AG10803 (cell line): Measurements from ENCODE around the gene CTNNA1.

ENCODE experiments used
- DNase-seq: peaks from one replicate; pipeline ENCODE4 v3.0.0; 2010; ENCODE audit warnings: low read depth
- H3K4me3 ChIP-seq: 2 replicates; pipeline ENCODE4 v1.5.1; 2011; ENCODE audit warnings: mild to moderate bottlenecking, low read length, control low read depth
- TF ChIP-seq, protein P1 (sequence below): conservative IDR thresholded peaks from 2 replicates; pipeline ENCODE4 v1.5.1; 2011; ENCODE audit warnings: mild to moderate bottlenecking, low read length, control low read depth, inconsistent platforms

The CTNNA1 gene

DNA sequence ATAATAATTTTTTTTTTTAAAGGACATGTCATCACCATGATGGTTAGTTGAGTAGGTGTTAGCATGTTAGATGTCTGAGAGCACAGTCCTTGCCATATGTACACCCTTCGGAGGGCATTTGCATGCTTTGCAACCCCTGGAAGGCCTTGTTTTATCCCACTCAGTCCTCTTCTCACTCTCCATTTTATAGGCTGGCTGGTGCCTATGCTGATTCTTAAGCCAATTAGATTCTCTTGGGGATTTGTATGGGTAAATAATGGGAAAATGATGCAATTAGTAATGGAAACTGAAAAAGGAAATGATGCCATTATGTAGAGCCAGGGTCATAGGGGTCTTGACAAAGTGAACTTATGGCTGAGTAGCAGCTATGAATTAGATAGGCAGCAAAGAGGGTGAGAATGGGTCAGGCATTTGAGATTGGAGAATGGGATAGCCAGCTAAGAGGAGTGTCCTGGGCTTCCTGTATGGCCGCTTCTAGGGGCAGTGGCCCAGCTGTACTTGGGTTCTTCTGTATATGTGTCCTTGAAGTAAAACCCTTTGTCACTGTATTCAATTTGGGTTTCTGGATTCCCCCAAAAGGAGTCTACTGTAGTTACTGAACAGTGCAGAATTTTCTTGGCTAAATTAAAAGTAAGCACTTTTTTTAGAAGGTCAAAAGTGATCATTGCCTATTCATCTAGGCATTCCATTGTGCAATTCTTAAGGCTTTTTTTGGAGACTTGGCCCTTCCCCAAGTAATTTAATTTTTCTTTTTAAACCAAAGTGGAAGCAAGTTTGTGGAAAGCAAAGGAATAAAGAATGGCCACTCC lies 90.3 kb downstream of the CTNNA1 start:
- TF ChIP-seq, protein P1, sequence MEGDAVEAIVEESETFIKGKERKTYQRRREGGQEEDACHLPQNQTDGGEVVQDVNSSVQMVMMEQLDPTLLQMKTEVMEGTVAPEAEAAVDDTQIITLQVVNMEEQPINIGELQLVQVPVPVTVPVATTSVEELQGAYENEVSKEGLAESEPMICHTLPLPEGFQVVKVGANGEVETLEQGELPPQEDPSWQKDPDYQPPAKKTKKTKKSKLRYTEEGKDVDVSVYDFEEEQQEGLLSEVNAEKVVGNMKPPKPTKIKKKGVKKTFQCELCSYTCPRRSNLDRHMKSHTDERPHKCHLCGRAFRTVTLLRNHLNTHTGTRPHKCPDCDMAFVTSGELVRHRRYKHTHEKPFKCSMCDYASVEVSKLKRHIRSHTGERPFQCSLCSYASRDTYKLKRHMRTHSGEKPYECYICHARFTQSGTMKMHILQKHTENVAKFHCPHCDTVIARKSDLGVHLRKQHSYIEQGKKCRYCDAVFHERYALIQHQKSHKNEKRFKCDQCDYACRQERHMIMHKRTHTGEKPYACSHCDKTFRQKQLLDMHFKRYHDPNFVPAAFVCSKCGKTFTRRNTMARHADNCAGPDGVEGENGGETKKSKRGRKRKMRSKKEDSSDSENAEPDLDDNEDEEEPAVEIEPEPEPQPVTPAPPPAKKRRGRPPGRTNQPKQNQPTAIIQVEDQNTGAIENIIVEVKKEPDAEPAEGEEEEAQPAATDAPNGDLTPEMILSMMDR, result no peak
- DNase-seq, result peak; percentile 33
- H3K4me3 ChIP-seq, result no peak overlapping the region

DNA sequence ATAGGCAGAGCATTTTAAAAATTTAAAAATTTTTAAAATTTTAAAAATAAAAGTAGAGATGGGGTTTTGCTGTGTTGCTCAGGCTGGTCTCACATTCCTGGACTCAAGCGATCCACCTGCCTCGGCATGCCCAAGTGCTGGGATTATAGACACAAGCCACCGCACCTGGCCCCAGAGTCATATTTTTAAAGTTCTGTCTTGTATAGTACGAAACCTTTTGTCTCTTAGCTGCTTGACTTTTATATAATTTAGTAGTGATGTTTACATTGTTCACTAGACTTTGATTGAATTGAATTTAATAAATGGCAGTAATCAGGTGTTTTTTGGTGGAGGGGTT lies 90.9 kb downstream of the CTNNA1 start:
- TF ChIP-seq, protein P1, result no peak
- no peak overlapping the region for H3K4me3 ChIP-seq
- no peak for DNase-seq

DNA sequence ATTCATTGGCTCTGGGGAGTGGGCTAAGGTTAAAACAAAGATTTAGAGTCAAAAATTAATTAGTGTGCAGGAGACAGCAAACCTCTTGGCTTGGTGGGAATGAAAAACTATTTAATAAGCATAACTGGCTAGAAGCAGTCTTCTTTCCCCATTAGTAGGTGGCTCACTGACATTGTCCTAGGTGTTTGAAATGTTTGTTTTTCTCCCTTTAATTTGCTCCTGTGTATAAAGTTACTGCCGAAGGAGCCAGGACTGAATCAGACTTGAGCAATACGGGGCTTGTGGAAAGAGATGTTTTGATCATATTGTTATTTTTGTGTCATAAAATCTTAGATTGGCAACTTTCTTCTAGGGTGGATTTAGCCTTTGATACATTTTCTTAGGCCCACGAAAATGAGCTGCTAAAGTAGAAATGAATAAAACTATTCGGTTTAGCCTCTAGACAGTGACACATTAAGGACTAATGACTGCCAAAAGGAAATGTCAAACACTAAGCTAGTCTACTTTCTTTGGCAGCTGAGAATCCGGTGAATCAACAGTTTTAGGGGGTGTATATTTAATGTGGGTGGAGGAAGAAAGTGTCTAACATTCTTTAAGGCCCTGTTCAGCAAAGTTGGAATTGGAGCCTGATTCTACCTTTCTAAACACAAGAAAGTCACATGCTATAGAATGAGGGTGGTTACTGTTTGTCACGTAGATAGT lies 91.7 kb downstream of the CTNNA1 start:
- DNase-seq, result peak; percentile 76
- TF ChIP-seq, protein P1, result no peak
- H3K4me3 ChIP-seq, result no peak overlapping the region

DNA sequence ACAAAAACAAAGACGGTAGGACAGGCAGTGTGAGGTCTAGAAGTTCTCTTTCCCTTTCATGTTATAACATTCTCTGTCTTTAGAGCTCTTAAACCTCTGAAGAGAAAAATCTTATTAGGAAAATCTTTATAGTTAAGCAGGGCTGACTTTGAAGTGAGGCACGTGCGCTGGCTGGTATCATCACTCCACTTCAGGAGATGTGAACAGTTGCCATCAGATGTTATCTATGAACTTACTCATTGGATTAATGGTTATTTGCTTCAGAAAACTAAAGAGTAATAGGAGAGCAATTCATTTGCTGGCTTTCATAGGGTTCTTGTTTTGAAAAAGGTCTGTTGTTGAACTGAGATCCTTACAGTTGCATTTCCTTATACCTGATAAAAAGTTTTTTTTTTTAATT lies 96.2 kb downstream of the CTNNA1 start:
- DNase-seq, result no peak
- H3K4me3 ChIP-seq, result no peak overlapping the region
- TF ChIP-seq, protein P1, result no peak

DNA sequence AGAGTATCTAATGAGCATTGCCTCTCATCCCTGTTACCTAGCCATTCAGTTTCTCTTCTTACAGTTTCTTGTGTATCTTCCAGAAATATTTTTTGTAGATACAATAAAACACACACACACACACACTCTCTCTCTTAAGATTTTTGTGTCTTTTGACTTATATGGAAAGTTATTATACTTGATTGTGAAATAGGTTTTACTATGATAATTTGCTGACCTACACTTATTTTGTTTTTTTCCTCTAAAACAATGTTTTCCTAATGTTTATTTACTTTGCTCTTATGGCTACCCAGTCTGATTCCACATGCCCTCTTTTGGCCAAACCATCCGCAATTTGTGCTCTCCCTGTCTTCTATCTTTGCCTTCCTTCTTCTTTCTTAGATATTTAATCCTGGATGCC lies 96.7 kb downstream of the CTNNA1 start:
- no peak overlapping the region for H3K4me3 ChIP-seq
- TF ChIP-seq, protein P1, result no peak
- no peak for DNase-seq

DNA sequence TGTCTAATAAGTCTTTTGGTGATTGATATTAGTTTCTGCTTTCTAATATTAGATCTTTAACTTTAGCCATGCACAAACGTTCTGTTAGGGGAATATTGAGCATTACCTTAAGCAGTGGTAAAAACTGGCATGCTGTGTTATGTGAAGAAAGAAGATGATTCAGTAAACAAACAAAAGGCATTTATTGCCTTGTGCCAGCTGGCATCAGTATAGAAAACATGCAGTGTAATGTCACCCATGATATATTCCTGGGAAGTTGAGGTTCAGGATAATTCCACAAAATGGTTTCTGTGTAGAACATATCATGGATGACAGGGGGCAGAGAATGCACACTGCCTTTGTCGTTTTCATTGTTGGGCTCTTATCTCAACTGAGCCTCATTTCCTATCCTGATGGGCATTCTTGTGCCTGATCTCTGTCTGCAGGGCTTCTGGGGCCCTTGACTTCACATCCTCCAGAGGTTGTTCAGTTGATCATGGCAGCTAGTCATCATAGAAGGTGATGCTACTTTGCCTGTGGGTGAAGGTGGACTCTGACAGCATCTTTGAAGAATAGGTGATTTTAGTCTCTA lies 97.7 kb downstream of the CTNNA1 start:
- DNase-seq, result peak; percentile 21
- TF ChIP-seq, protein P1, result no peak
- no peak overlapping the region for H3K4me3 ChIP-seq
